A549 (cell line): ENCODE data around the gene OR14C36. TPM values are rescaled to one million over a fixed set of nuclear protein-coding genes. Genes with fewer than 3 reads are reported as not detected.

ENCODE experiments used
- polyA plus RNA-seq, 4 experiments: library from polyadenylated mRNA; depleted of rRNA in 3 of 4; stranded (reverse); fragments of >200 nt; fragmentation: RNase III in 1 of 4; extraction: RNeasy Plus Mini Kit Qiagen cat#74134 plus additional on column Dnase treatment in 1 of 4; gene quantifications; 2 replicates in 3 of 4; 3 replicates in 1 of 4; pipeline ENCODE4 v1.2.3, GENCODE V29; 2011 to 2017

The OR14C36 gene
- polyA plus RNA-seq, 2 of the 4 experiments (the other 2 are of a cell fraction): not detected

Other genes with a start within 250 kb of the OR14C36 start
- gene OR2M5, start 203.6 kb upstream of the OR14C36 start, polyA plus RNA-seq (2011; rRNA removed): not detected in 2 replicates
- not detected in 3 replicates for gene OR2M5, start 203.6 kb upstream of the OR14C36 start, polyA plus RNA-seq (2017; fragmentation: RNase III; extraction: RNeasy Plus Mini Kit Qiagen cat#74134 plus additional on column Dnase treatment)
- gene OR2M2, start 174.0 kb upstream of the OR14C36 start, polyA plus RNA-seq (2011; rRNA removed): not detected in 2 replicates
- not detected in 3 replicates for gene OR2M2, start 174.0 kb upstream of the OR14C36 start, polyA plus RNA-seq (2017; fragmentation: RNase III; extraction: RNeasy Plus Mini Kit Qiagen cat#74134 plus additional on column Dnase treatment)
- gene OR2M3, start 151.5 kb upstream of the OR14C36 start, polyA plus RNA-seq (2011; rRNA removed): not detected in 2 replicates
- gene OR2M3, start 151.5 kb upstream of the OR14C36 start, polyA plus RNA-seq (2017; fragmentation: RNase III; extraction: RNeasy Plus Mini Kit Qiagen cat#74134 plus additional on column Dnase treatment): not detected in 3 replicates
- gene OR2M4, start 117.4 kb upstream of the OR14C36 start, polyA plus RNA-seq (2011; rRNA removed): not detected in 2 replicates
- not detected in 3 replicates for gene OR2M4, start 117.4 kb upstream of the OR14C36 start, polyA plus RNA-seq (2017; fragmentation: RNase III; extraction: RNeasy Plus Mini Kit Qiagen cat#74134 plus additional on column Dnase treatment)
- not detected in 2 replicates for gene OR2T33, start 70.8 kb upstream of the OR14C36 start, polyA plus RNA-seq (2011; rRNA removed)
- gene OR2T33, start 70.8 kb upstream of the OR14C36 start, polyA plus RNA-seq (2017; fragmentation: RNase III; extraction: RNeasy Plus Mini Kit Qiagen cat#74134 plus additional on column Dnase treatment): not detected in 3 replicates
- gene OR2T12, start 45.4 kb upstream of the OR14C36 start, polyA plus RNA-seq (2011; rRNA removed): not detected in 2 replicates
- gene OR2T12, start 45.4 kb upstream of the OR14C36 start, polyA plus RNA-seq (2017; fragmentation: RNase III; extraction: RNeasy Plus Mini Kit Qiagen cat#74134 plus additional on column Dnase treatment): not detected in 3 replicates
- gene OR2M7, start 24.2 kb upstream of the OR14C36 start, polyA plus RNA-seq (2011; rRNA removed): not detected in 2 replicates
- not detected in 3 replicates for gene OR2M7, start 24.2 kb upstream of the OR14C36 start, polyA plus RNA-seq (2017; fragmentation: RNase III; extraction: RNeasy Plus Mini Kit Qiagen cat#74134 plus additional on column Dnase treatment)
- not detected in 2 replicates for gene OR2T4, start 12.9 kb downstream of the OR14C36 start, polyA plus RNA-seq (2011; rRNA removed)
- not detected in 3 replicates for gene OR2T4, start 12.9 kb downstream of the OR14C36 start, polyA plus RNA-seq (2017; fragmentation: RNase III; extraction: RNeasy Plus Mini Kit Qiagen cat#74134 plus additional on column Dnase treatment)
- not detected in 2 replicates for gene OR2T6, start 27.0 kb downstream of the OR14C36 start, polyA plus RNA-seq (2011; rRNA removed)
- not detected in 3 replicates for gene OR2T6, start 27.0 kb downstream of the OR14C36 start, polyA plus RNA-seq (2017; fragmentation: RNase III; extraction: RNeasy Plus Mini Kit Qiagen cat#74134 plus additional on column Dnase treatment)
- not detected in 2 replicates for gene OR2T1, start 54.3 kb downstream of the OR14C36 start, polyA plus RNA-seq (2011; rRNA removed)
- gene OR2T1, start 54.3 kb downstream of the OR14C36 start, polyA plus RNA-seq (2017; fragmentation: RNase III; extraction: RNeasy Plus Mini Kit Qiagen cat#74134 plus additional on column Dnase treatment): not detected in 3 replicates
- not detected in 2 replicates for gene OR2T2, start 96.9 kb downstream of the OR14C36 start, polyA plus RNA-seq (2011; rRNA removed)
- gene OR2T2, start 96.9 kb downstream of the OR14C36 start, polyA plus RNA-seq (2017; fragmentation: RNase III; extraction: RNeasy Plus Mini Kit Qiagen cat#74134 plus additional on column Dnase treatment): not detected in 3 replicates
- not detected in 2 replicates for gene OR2T3, start 124.6 kb downstream of the OR14C36 start, polyA plus RNA-seq (2011; rRNA removed)
- gene OR2T3, start 124.6 kb downstream of the OR14C36 start, polyA plus RNA-seq (2017; fragmentation: RNase III; extraction: RNeasy Plus Mini Kit Qiagen cat#74134 plus additional on column Dnase treatment): not detected in 3 replicates
- gene OR2T5, start 139.8 kb downstream of the OR14C36 start, polyA plus RNA-seq (2011; rRNA removed): not detected in 2 replicates
- gene OR2T5, start 139.8 kb downstream of the OR14C36 start, polyA plus RNA-seq (2017; fragmentation: RNase III; extraction: RNeasy Plus Mini Kit Qiagen cat#74134 plus additional on column Dnase treatment): not detected in 3 replicates
- gene OR2G6, start 159.3 kb downstream of the OR14C36 start, polyA plus RNA-seq (2011; rRNA removed): not detected in 2 replicates
- not detected in 3 replicates for gene OR2G6, start 159.3 kb downstream of the OR14C36 start, polyA plus RNA-seq (2017; fragmentation: RNase III; extraction: RNeasy Plus Mini Kit Qiagen cat#74134 plus additional on column Dnase treatment)
- not detected in 2 replicates for gene OR2T29, start 214.0 kb downstream of the OR14C36 start, polyA plus RNA-seq (2011; rRNA removed)
- not detected in 3 replicates for gene OR2T29, start 214.0 kb downstream of the OR14C36 start, polyA plus RNA-seq (2017; fragmentation: RNase III; extraction: RNeasy Plus Mini Kit Qiagen cat#74134 plus additional on column Dnase treatment)
- gene OR2T34, start 226.0 kb downstream of the OR14C36 start, polyA plus RNA-seq (2011; rRNA removed): not detected in 2 replicates
- gene OR2T34, start 226.0 kb downstream of the OR14C36 start, polyA plus RNA-seq (2017; fragmentation: RNase III; extraction: RNeasy Plus Mini Kit Qiagen cat#74134 plus additional on column Dnase treatment): not detected in 3 replicates
- gene OR2T10, start 248.9 kb downstream of the OR14C36 start, polyA plus RNA-seq (2011; rRNA removed): not detected in 2 replicates
- not detected in 3 replicates for gene OR2T10, start 248.9 kb downstream of the OR14C36 start, polyA plus RNA-seq (2017; fragmentation: RNase III; extraction: RNeasy Plus Mini Kit Qiagen cat#74134 plus additional on column Dnase treatment)